ENCODE data around the gene ADAMTS3. TPM values are rescaled to one million over a fixed set of nuclear protein-coding genes. Genes with fewer than 3 reads are reported as not detected.

The ADAMTS3 gene
- total and polyA plus RNA-seq, 9 of the 15 experiments (the other 6 are each of a cell fraction or from before 2014, with no cell fraction given), result 4.0 to 18.0 (median 12.1) TPM

DNA sequence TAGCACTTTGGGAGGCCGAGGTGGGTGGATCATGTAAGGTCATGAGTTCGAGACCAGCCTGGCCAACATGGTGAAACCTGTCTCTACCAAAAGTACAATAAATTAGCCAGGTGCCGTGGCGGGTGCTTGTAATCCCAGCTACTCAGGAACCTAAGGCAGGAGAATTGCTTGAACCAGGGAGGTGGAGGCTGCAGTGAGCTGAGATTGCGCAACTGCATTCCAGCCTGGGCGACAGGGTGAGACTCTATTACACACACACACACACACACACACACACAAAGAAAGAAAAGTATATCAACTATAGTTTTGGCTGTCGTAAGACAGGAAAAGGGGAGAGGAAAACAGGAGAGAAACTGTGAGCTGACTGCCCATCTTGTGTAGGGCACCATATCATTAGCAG lies 171.7 kb downstream of the ADAMTS3 start:
- ChIA-PET POLR2A (interaction anchor here (1.2 kb wide), 1 partner anchor 15 kb away, joined by 3 read pairs; no protein-coding TSS in a partner anchor), CTCF (ENCODE audit: low intra/inter-chr PET ratio) (no interaction called here)
- Histone ChIP-seq H3K9me1 (ENCODE audit: control insufficient read depth, insufficient read depth, low read length) (no peaks in the 10 kb centered on the region), H3K4me2 (ENCODE audit: insufficient read depth, low read length) (no peak overlapping the region), H3K4me3 (no peak overlapping the region), H3K36me3 (ENCODE audit: control insufficient read depth, insufficient read depth, low read length) (no peaks in the 10 kb centered on the region), H2AFZ (ENCODE audit: low read depth, low read length) (no peak overlapping the region), H3K4me1 (replicated peaks in 1 of 2; ENCODE audit: control insufficient read depth in 2 of 2, insufficient read depth in 2 of 2, low read length in 2 of 2) (no peaks in the 10 kb centered on the region), H4K20me1 (replicated peaks; ENCODE audit: control insufficient read depth, insufficient read depth, low read length) (no peaks in the 10 kb centered on the region), H3K9me3 (replicated peaks; ENCODE audit: control insufficient read depth, insufficient read depth, low read depth, low read length) (no peaks in the 10 kb centered on the region; the same call in 1 of the 2 replicates), H3K27me3 (ENCODE audit: control insufficient read depth in 2 of 2, insufficient read depth in 2 of 2, low read length in 2 of 2) (no peaks in the 10 kb centered on the region), H3K9ac (ENCODE audit: insufficient read depth in 1 of 2, low read depth in 2 of 2, low read length in 2 of 2) (no peak overlapping the region), H3K27ac (ENCODE audit: extremely low read depth, low read depth, low read length) (no peak overlapping the region), H3K79me2 (ENCODE audit: control insufficient read depth, insufficient read depth, low read length) (no peaks in the 10 kb centered on the region)
- FAIRE-seq (no peak), DNase-seq (ENCODE audit: extremely low read depth in 1 of 4, low spot score in 3 of 4) (no peak), ATAC-seq (no peak)
- intact Hi-C loops (cut with micrococcal nuclease) (no loop called here), in situ Hi-C loops (cut with MboI) (no loop called here)
- TF ChIP-seq PHB (CRISPR knock-in tag; IDR thresholded peaks at IDR 0.05) (no peak), CEBPG (CRISPR knock-in tag; IDR thresholded peaks at IDR 0.05) (no peak), CEBPG (tag; conservative IDR thresholded peaks at IDR 0.05 in 1 of 2, IDR thresholded peaks at IDR 0.05 in 1 of 2) (peak; percentile 45 to 85), MAZ (CRISPR knock-in tag; conservative IDR thresholded peaks at IDR 0.05 in 1 of 2, IDR thresholded peaks at IDR 0.05 in 1 of 2) (no peak), ZNF431 (CRISPR knock-in tag; IDR thresholded peaks at IDR 0.05) (no peak), RUNX1 (IDR thresholded peaks at IDR 0.05; ENCODE audit: low read depth) (no peak), NCOA1 (IDR thresholded peaks at IDR 0.05; ENCODE audit: low read depth) (no peak), ZFX (CRISPR knock-in tag; IDR thresholded peaks at IDR 0.05) (no peak), CBX1 (IDR thresholded peaks at IDR 0.05; ENCODE audit: low read depth) (no peak), HCFC1 (IDR thresholded peaks at IDR 0.05; ENCODE audit: low read depth, low read length) (no peak), RBM22 (IDR thresholded peaks at IDR 0.05; ENCODE audit: low read depth, low read length, poor library complexity, severe bottlenecking) (no peak), RBBP5 (IDR thresholded peaks at IDR 0.05; ENCODE audit: borderline replicate concordance, insufficient read depth, low read length, poor library complexity, severe bottlenecking) (no peak), ZNF12 (CRISPR knock-in tag; IDR thresholded peaks at IDR 0.05) (no peak), CEBPB (tag; IDR thresholded peaks at IDR 0.05) (peak; percentile 92), SETDB1 (IDR thresholded peaks at IDR 0.05; ENCODE audit: low read length) (no peak), ZKSCAN3 (CRISPR knock-in tag; IDR thresholded peaks at IDR 0.05) (no peak)
- TF ChIP-seq, protein P1, sequence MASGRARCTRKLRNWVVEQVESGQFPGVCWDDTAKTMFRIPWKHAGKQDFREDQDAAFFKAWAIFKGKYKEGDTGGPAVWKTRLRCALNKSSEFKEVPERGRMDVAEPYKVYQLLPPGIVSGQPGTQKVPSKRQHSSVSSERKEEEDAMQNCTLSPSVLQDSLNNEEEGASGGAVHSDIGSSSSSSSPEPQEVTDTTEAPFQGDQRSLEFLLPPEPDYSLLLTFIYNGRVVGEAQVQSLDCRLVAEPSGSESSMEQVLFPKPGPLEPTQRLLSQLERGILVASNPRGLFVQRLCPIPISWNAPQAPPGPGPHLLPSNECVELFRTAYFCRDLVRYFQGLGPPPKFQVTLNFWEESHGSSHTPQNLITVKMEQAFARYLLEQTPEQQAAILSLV (tag; IDR thresholded peaks at IDR 0.05), result peak; percentile 56; the same call in 1 of the 2 replicates
- no TSS peak for BruUV-seq (replicated peaks)
- WGBS (ENCODE audit: insufficient coverage, low coverage, missing lambda C conversion rate), result 87% methylated on average over 7 of the region's 7 CpGs

Data from K562 (cell line).